ENCODE measurements around the gene PCDH1.

The PCDH1 gene

DNA sequence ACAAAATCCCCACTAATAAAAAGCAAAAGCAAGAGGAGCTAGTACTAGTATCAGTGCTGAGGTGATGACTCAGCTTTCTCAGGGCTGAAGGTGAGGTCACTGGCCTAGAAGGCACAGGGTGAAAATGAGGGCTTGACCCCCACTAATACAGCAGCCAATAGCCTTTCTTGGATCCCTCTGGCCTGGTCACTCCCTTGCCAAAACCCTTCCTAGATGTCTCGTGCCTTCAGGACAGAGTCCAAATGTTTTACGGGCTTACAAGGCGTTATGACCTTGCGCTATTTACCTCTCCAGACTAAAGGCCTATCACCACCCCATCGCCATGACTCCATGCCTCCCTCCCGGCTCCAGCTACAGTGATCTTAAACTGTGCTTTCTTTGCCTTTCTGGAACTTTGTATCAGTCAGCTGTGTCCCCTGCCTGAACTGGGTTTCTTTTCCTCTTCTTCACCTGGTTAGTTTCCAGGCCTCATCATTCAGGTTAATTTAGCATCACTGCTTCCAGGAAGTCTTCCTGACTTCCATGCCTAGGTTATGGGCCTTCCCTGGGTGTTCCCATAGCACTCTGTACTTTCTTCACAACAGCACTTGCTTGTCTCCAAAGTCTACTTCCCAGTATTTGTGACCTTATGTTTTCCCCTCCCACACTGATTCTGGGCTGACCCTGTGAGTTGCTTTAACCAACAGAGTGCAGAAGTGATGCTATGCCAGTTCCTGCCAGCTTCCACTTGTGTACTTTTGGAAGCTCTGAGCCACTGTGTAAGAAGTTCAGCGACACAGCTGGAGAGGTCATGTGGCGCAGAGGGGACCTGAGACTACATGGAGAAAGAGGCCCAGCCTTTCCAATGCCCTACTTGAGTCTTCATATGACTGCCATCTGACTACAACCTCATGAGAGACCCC, 41.3 kb upstream of the PCDH1 start:
- H2AFZ ChIP-seq = no peak overlapping the region
- H3K9me3 ChIP-seq (ENCODE audit: control insufficient read depth, low read length) = no peaks in the 10 kb centered on the region
- H3K36me3 ChIP-seq (ENCODE audit: control insufficient read depth, insufficient read depth, low read length) = no peaks in the 10 kb centered on the region
- H3K9ac ChIP-seq = no peak overlapping the region
- H3K4me1 ChIP-seq = peaks cover 4% of the 10 kb centered on the region
- no peaks in the 10 kb centered on the region for H3K27me3 ChIP-seq (ENCODE audit: control insufficient read depth, insufficient read depth, low read length)
- TF ChIP-seq, protein P1, sequence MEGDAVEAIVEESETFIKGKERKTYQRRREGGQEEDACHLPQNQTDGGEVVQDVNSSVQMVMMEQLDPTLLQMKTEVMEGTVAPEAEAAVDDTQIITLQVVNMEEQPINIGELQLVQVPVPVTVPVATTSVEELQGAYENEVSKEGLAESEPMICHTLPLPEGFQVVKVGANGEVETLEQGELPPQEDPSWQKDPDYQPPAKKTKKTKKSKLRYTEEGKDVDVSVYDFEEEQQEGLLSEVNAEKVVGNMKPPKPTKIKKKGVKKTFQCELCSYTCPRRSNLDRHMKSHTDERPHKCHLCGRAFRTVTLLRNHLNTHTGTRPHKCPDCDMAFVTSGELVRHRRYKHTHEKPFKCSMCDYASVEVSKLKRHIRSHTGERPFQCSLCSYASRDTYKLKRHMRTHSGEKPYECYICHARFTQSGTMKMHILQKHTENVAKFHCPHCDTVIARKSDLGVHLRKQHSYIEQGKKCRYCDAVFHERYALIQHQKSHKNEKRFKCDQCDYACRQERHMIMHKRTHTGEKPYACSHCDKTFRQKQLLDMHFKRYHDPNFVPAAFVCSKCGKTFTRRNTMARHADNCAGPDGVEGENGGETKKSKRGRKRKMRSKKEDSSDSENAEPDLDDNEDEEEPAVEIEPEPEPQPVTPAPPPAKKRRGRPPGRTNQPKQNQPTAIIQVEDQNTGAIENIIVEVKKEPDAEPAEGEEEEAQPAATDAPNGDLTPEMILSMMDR (IDR thresholded peaks at IDR 0.05) = no peak
- H3K4me3 ChIP-seq (ENCODE audit: low read depth, low read length) = no peak overlapping the region
- H3K27ac ChIP-seq = no peak overlapping the region
- H3K4me2 ChIP-seq (ENCODE audit: low read length) = no peak overlapping the region
- no peaks in the 10 kb centered on the region for H3K79me2 ChIP-seq

DNA sequence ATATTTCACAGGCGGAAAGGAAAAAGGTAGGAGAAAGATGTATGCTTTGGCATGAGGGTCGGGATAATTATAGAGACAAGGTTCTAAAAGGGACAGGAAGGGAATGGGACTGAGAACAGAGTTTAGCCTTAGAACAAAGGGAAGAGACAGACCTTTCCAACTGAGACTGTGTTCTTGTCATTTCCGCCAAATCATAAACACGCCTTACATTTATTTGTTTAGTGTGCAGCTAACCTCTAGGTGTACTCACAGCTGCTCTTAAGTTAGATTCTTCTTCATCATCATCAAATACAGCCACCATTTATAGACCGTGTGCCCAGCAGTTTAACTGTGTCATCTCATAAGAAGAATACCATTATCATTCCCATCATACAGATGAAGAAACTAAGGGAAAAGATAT, 39.5 kb upstream of the PCDH1 start:
- no peak overlapping the region for H3K27ac ChIP-seq
- no peaks in the 10 kb centered on the region for H3K9me3 ChIP-seq (ENCODE audit: control insufficient read depth, low read length)
- H2AFZ ChIP-seq = no peak overlapping the region
- no peaks in the 10 kb centered on the region for H3K4me1 ChIP-seq
- H3K9ac ChIP-seq = no peak overlapping the region
- TF ChIP-seq, protein P1 (IDR thresholded peaks at IDR 0.05) = no peak
- H3K27me3 ChIP-seq (ENCODE audit: control insufficient read depth, insufficient read depth, low read length) = no peaks in the 10 kb centered on the region
- no peaks in the 10 kb centered on the region for H3K36me3 ChIP-seq (ENCODE audit: control insufficient read depth, insufficient read depth, low read length)
- no peaks in the 10 kb centered on the region for H3K79me2 ChIP-seq
- H3K4me3 ChIP-seq (ENCODE audit: low read depth, low read length) = no peak overlapping the region
- H3K4me2 ChIP-seq (ENCODE audit: low read length) = no peak overlapping the region

DNA sequence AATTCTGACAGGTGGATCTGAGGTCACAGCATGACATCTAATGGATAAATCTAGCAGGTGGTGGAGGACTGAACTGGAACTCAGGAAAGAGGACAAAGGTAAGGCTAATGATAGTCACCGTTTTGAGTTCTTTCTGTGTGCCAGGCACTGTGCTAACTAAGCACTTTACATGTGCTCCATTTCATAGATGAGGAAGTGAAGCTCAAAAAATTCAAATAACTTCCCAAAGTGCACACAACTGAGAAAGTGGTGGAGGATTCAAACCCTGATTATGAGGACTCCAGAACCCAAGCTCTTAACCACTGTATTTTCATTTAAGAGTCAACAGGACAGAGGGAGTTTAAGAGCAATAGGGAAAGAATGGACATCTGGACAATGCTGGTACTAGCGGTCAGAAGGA, 38.3 kb upstream of the PCDH1 start:
- Histone ChIP-seq H3K9ac (no peak overlapping the region), H3K9me3 (ENCODE audit: control insufficient read depth, low read length) (no peaks in the 10 kb centered on the region), H3K27ac (no peak overlapping the region), H3K36me3 (ENCODE audit: control insufficient read depth, insufficient read depth, low read length) (no peaks in the 10 kb centered on the region), H3K4me2 (ENCODE audit: low read length) (no peak overlapping the region), H3K27me3 (ENCODE audit: control insufficient read depth, insufficient read depth, low read length) (no peaks in the 10 kb centered on the region), H3K79me2 (no peaks in the 10 kb centered on the region), H2AFZ (no peak overlapping the region), H3K4me3 (ENCODE audit: low read depth, low read length) (no peak overlapping the region), H3K4me1 (no peaks in the 10 kb centered on the region)
- TF ChIP-seq, protein P1 (IDR thresholded peaks at IDR 0.05) = no peak

DNA sequence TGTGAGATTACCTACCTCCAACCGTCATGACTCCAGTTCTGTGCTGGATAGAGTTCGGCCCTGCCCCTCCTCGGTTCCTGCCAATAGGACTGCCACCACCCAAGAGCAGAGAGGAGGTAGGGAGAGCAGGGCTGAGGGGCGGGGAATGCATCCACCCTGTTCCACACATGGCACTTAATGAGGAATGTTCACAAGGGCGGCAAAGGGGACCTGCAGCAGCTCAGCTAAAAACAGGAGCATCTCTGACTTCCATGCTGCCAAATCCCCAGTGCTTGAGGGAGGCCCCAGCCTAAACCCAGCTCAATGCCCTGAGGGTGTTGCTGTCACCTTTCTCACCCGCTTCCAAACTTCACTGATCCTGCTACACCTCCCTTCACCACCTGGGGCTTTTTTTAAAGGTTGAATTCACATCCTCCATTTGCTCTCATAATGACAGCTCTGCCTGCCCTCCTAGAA, 37.7 kb upstream of the PCDH1 start:
- Histone ChIP-seq H3K4me3 (ENCODE audit: low read depth, low read length) (no peak overlapping the region), H3K9ac (no peak overlapping the region), H3K36me3 (ENCODE audit: control insufficient read depth, insufficient read depth, low read length) (no peaks in the 10 kb centered on the region), H3K4me1 (no peaks in the 10 kb centered on the region), H3K27ac (no peak overlapping the region), H3K27me3 (ENCODE audit: control insufficient read depth, insufficient read depth, low read length) (no peaks in the 10 kb centered on the region), H3K79me2 (no peaks in the 10 kb centered on the region), H3K4me2 (ENCODE audit: low read length) (no peak overlapping the region), H3K9me3 (ENCODE audit: control insufficient read depth, low read length) (no peaks in the 10 kb centered on the region), H2AFZ (no peak overlapping the region)
- TF ChIP-seq, protein P1 (IDR thresholded peaks at IDR 0.05) = no peak

DNA sequence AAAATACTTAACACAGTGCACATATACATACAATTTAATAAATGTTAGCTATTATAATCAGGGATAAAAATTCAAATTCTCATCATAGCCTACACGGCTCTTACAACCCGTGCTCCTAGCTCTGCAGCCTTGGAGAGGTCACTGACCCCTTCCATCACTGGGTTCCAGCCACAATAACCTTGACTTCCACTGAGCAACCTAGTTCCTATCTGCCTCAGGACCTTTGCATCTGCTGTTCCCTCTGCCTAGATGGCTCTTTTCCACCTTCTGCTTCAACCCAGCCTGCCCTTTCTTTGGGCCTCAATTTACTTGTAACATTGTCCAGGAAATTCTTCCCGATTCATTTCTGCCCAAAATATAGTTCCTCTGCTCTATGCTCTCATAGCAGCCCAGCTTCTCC, 36.6 kb upstream of the PCDH1 start:
- no peak overlapping the region for H3K4me2 ChIP-seq (ENCODE audit: low read length)
- no peaks in the 10 kb centered on the region for H3K36me3 ChIP-seq (ENCODE audit: control insufficient read depth, insufficient read depth, low read length)
- no peaks in the 10 kb centered on the region for H3K4me1 ChIP-seq
- H3K27ac ChIP-seq = no peak overlapping the region
- H3K9ac ChIP-seq = no peak overlapping the region
- no peak overlapping the region for H2AFZ ChIP-seq
- no peaks in the 10 kb centered on the region for H3K27me3 ChIP-seq (ENCODE audit: control insufficient read depth, insufficient read depth, low read length)
- no peaks in the 10 kb centered on the region for H3K79me2 ChIP-seq
- H3K9me3 ChIP-seq (ENCODE audit: control insufficient read depth, low read length) = no peaks in the 10 kb centered on the region
- TF ChIP-seq, protein P1 (IDR thresholded peaks at IDR 0.05) = no peak
- no peak overlapping the region for H3K4me3 ChIP-seq (ENCODE audit: low read depth, low read length)
